GM18858 (cell line): ENCODE measurements around the gene VKORC1.

ENCODE experiments used
- ATAC-seq: cut with Tn5 transposase; IDR thresholded peaks from one replicate; pipeline ENCODE4 v1.9.1; 2021; ENCODE audit not compliant: unreplicated experiment

VKORC1 gene

GRCh38 chr16:31130336-31130891, 35.8 kb upstream of the VKORC1 start:
- ATAC-seq = no peak

DNA sequence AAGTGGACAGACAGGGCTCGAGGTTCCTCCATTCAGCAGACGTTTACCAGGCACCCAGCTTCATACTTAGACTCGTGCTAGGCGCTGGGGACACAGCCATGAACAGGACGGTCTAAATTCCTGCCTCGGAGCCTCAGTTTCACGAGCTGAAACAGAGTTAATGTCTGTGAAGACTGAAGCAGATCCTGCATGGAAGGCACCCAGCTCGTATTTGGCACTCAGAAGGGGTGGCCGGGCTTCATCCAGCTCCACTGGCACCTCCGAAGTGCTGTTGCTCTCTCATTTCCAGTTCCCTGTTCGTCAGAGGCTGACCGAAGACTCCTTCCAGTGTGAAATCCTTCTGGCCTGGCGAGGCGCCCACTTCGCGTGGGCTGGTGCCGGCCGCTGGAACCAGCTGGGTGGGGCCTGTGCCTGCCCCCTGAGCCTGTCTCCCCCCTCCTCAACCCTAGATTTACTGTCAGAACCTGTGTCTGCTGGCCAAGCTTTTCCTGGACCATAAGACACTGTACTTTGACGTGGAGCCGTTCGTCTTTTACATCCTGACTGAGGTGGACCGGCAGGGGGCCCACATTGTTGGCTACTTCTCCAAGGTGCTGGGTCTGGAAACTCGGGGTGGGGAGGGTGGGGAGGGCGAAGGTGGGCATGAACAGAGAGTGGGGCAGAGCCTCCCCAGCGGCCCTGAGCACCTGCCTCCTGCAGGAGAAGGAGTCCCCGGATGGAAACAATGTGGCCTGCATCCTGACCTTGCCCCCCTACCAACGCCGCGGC, 35.2 kb upstream of the VKORC1 start:
- no peak for ATAC-seq

- no peak for ATAC-seq
These were observed 34.3 kb upstream of the VKORC1 start for GRCh38 chr16:31128711-31129567.

DNA sequence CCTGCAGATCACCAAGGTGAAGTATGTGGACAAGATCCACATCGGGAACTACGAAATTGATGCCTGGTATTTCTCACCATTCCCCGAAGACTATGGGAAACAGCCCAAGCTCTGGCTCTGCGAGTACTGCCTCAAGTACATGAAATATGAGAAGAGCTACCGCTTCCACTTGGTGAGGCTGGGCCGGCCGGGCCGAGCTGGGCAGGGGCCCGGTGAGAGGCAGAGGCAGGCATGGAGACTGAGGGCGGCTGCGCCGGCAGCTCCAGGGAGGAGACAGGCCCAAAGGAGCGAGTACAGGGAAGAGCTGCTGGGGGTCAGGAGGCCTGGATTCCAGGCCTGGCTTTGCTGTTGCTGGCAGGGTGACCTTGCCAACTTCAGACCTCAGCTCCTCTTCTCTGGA, 32.6 kb upstream of the VKORC1 start:
- ATAC-seq = no peak

DNA sequence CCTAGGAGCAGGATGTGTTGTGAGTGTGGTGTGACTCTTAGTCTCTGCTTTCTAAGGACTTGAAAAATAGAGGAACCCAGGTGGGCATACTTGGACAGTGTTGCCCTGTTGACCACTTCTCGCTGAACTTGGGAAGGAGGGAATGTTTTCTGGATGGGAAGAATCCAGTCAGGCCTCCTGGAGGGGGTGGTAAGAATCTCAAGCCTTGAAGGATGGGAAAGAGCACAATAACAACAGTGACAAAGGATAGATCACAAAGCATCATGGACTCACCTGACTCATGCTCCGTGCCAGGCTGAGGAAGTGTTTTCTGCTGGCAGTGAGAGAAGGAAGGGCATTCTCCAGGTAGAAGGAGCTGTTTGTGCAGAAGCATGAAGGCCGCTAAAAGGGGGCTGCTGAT, 31.2 kb upstream of the VKORC1 start:
- no peak for ATAC-seq

- ATAC-seq = no peak
These were observed 25.5 kb upstream of the VKORC1 start for GRCh38 chr16:31120129-31120528.

GRCh38 chr16:31118223-31119155, 23.9 kb upstream of the VKORC1 start:
- ATAC-seq = no peak

- ATAC-seq = peak; percentile 80
These were observed 23.0 kb upstream of the VKORC1 start, which contains the start of gene KAT8 for GRCh38 chr16:31117384-31118222. Gene KAT8, plus strand, starts transcription at chr16:31117664. Its CDS starts 18 bp downstream, at chr16:31117682.

DNA sequence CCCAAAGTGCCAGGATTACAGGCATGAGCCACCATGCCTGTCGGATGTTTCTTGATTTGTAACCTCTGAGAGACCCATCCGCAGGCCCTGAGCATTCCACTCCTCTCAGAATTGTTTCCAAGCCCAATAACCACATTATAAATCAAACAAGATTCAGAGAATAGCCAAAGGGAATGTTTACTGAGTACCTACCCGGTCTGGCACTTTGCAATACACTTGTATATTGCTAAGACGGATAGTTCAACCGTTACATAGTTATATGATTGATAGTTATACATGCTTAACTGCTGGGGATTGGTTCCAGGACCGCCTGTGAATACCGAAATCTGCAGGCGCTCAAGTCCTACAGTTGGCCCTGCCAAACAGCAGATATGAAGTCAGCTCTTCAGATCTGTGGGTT, 19.9 kb upstream of the VKORC1 start:
- ATAC-seq = no peak

DNA sequence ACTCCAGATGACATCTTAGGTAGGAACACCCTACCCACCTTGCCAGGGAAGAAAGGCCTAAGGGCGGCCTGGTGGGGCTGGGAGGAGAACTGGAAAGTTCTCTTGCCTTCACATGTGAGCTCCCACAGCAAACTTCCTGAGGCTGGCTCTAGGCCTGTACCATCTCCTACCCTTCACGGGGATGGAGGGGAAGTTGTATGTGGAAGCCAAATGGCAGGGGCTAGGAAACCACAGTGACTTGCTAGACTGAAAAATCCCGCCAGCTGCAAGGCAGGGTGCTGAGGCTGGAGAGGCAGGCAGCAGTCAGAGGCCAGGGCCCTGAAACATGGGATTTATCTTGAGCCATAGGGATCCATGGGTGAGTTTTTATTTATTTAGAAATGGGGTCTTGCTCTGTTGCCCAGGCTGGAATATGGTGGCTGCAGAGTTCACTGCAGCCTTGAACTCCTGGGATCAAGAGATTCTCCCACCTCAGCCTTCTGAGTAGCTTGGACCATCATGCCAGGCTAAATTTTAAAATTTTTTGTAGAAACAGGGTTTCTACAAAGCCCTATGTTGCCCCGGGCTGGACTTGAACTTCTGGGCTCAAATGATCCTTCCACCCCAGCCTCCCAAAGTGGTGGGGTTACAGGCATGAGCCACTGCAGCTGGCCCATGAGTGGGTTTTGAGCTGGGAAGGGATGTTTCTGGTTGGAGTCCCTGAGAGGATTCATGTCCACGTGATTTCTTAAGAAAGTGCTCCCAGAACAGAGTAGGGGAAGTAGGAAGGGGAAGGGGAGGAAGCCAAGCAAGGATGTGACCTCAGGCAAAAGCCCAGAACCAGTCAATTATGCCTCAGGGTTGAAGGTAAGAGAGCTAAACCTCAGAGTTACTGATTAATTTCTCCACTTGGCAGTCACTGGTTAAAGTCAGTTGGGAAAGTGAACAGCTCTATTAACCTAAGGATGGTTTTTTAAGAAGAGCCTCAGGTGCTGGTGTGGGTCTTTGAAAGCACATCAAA, 18.8 kb upstream of the VKORC1 start:
- ATAC-seq = no peak

DNA sequence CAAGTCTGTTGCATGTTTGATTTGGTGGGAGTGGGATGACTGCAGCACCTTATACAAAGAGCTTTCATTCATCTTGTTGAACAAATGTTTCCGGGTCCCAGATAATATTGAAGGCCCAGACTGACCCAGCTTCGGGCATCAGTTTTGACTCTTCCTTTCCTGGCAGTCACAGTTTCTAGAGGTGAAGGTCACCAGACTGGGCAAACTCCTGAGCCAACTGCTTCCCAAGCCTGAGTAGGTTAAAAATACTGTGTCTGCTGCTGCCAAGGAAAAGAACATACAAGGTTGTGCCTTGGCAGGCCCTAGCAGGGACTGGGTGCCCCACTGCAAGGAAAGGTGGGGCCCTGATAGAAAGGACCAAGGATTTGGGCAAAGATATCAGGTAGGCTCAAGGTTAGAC, 18.1 kb upstream of the VKORC1 start:
- ATAC-seq = no peak

DNA sequence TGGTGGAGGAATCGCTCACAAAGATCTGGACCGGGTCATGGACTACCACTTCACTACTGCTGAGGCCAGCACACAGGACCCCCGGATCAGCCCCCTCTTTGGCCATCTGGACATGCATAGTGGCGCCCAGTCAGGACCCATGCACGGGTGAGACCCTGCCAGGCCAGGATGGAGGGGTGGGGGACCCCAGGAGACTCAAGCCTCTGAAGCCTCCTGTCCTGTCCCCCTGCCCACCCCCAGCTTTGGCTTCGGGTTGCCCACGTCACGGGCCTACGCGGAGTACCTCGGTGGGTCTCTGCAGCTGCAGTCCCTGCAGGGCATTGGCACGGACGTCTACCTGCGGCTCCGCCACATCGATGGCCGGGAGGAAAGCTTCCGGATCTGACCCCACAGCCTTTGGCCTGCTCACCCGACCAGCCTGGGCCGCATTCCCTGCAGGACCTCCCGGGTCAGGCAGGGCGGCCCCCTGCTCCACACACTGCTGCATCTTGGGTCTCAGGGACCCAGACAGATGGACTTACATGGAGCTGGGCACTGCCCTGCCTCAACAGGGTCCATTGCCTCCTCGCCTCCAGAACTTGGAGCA, 17.4 kb upstream of the VKORC1 start:
- no peak for ATAC-seq

- no peak for ATAC-seq
These were observed 15.8 kb upstream of the VKORC1 start for GRCh38 chr16:31110106-31111034.

GRCh38 chr16:31109622-31110021, 15.0 kb upstream of the VKORC1 start:
- ATAC-seq = no peak

GRCh38 chr16:31108794-31109558, 14.4 kb upstream of the VKORC1 start:
- ATAC-seq = no peak

- ATAC-seq = peak; percentile 68
These were observed 13.6 kb upstream of the VKORC1 start, which contains the start of gene BCKDK for GRCh38 chr16:31108035-31108793. Gene BCKDK, plus strand, starts transcription at chr16:31108386. Its CDS starts 838 bp downstream, at chr16:31109224.
